ENCODE measurements around the gene EIF2B1. TPM values are rescaled to one million over a fixed set of nuclear protein-coding genes. Genes with fewer than 3 reads are reported as not detected.

The EIF2B1 gene
- total RNA-seq: 10 to 100 TPM; 42.0 to 45.8 TPM
- polyA plus RNA-seq (2013, experiment 1 of 2): 45.3 TPM
- 38.2 TPM for polyA plus RNA-seq (2013, experiment 2 of 2)
- long read RNA-seq, experiment 1, partial matches to known transcripts: 4 of 32 reads
- long read RNA-seq, experiment 1, other reads (novel, unspliced or antisense): 28 of 32 reads
- long read RNA-seq, experiment 2, transcript EIF2B1-201 (9 exons, 2,477 nt): major isoform, 113 of 135 reads
- long read RNA-seq, experiment 2, partial matches to known transcripts: 5 of 135 reads
- long read RNA-seq, experiment 2, other reads (novel, unspliced or antisense): 17 of 135 reads
- long read RNA-seq, experiment 3, transcript EIF2B1-201 (9 exons, 2,477 nt): major isoform, 288 of 329 reads
- long read RNA-seq, experiment 3, partial matches to known transcripts: 5 of 329 reads
- long read RNA-seq, experiment 3, other reads (novel, unspliced or antisense): 32 of 329 reads
- long read RNA-seq, experiment 4, transcript EIF2B1-201 (9 exons, 2,477 nt): major isoform, 65 of 72 reads
- long read RNA-seq, experiment 4, partial matches to known transcripts: 0 of 72 reads
- long read RNA-seq, experiment 4, other reads (novel, unspliced or antisense): 7 of 72 reads

DNA sequence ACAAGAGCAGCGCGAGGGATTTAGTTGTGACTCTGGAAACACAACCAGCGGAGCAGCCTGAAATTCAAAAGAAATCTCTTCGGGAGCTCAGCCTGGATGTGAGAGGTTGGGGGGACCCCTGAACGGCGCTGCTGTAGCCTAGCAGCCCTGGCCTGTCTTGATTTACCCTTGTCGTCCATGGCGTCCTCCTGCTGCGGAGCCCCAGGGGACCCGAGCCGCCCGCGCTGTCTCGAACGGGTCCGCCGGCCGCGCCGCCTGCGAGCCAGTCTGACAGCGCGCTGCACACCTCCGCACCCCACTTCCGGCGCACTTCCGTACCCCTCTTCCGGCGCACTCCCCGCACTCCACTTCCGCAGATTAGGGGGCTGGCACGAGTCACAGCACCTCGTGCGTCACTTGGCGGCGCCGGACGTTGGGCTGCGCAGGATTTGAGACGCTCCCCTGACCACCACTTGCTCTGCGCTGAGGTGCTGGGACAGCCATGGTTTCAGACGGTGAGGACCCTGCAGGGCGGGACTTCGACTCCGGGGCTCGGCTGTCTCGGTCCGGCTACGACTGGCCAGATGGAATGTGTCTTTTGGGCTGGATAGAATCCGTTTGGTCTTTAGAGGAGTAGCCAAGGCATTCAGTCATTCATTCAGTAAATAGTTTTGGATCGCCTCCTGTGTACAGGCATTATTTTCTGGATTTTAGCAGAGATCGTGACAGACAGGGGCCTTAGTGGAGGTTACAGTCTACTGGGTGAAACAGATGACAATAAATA is at the start of gene EIF2B1, which contains the start of gene GTF2H3:
TSS of gene EIF2B1 (minus strand) at position 308 of the 763 bp plus-strand sequence. CDS start at position 179, 129 bp downstream.
TSS of gene GTF2H3 (plus strand) at position 451 of the 763 bp plus-strand sequence. CDS start at position 482, 31 bp downstream.
- H3K27ac Mint-ChIP-seq: peak within 1 kb of the TSS; percentile 99
- H3K9ac ChIP-seq (ENCODE audit: extremely low read depth, low read length, poor library complexity, severe bottlenecking): peak within 1 kb of the TSS; percentile 97
- 0 to 2% methylated on average over 7 to 52 of the region's 52 CpGs for WGBS, 2 experiments (ENCODE audit: insufficient coverage in 1 of 2, insufficient read length in 1 of 2)
- H3K27ac ChIP-seq (ENCODE audit: low read depth, low read length): peak within 1 kb of the TSS; percentile 79
- no peaks in the 10 kb centered on the region for H3K27me3 Mint-ChIP-seq (ENCODE audit: insufficient read depth)
- H3K9me3 Mint-ChIP-seq: no peaks in the 10 kb centered on the region
- peaks cover 28% of the 10 kb centered on the region for H3K36me3 Mint-ChIP-seq (ENCODE audit: low read depth)
- DNase-seq: peak; percentile 100
- H3K4me3 Mint-ChIP-seq: peak within 1 kb of the TSS; percentile 79
- H3K4me3 ChIP-seq (ENCODE audit: low read length): peak within 1 kb of the TSS; percentile 98
- peaks cover 32% of the 10 kb centered on the region for H3K36me3 ChIP-seq (ENCODE audit: control insufficient read depth, insufficient read depth, low read length)
- H3K9me3 ChIP-seq (ENCODE audit: control insufficient read depth, low read length): no peaks in the 10 kb centered on the region
- H3K4me1 Mint-ChIP-seq: peaks cover 8% of the 10 kb centered on the region
- TF ChIP-seq CTCF (conservative IDR thresholded peaks at IDR 0.05): no peak
- H3K27me3 ChIP-seq (ENCODE audit: control insufficient read depth, insufficient read depth, low read length, poor library complexity, severe bottlenecking): no peaks in the 10 kb centered on the region
- peaks cover 3% of the 10 kb centered on the region for H3K4me1 ChIP-seq (ENCODE audit: control insufficient read depth, insufficient read depth, low read length)

DNA sequence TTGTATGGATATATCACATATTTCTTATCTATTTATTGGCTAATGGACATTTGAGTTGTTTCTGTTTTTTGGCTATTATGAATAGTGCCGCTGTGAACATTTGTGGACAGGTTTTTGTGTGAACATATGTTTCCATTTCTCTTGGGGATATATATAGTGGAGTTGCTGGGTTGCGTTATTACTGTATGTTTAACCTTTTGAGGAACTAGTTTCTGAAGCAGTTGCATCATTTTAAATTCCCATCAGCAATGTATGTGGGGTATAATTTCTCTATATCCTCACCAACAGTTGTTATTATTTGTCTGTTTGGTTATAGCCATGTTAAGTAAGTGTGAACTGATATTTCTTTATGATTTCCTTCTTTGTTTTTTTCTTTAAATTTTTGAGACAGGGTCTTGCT is 48.1 kb upstream of the EIF2B1 start:
- Histone ChIP-seq H3K27me3 (ENCODE audit: control insufficient read depth, insufficient read depth, low read length, poor library complexity, severe bottlenecking) (no peaks in the 10 kb centered on the region), H3K4me1 (ENCODE audit: control insufficient read depth, insufficient read depth, low read length) (no peaks in the 10 kb centered on the region), H3K9ac (ENCODE audit: extremely low read depth, low read length, poor library complexity, severe bottlenecking) (no peak overlapping the region), H3K27ac (ENCODE audit: low read depth, low read length) (no peak overlapping the region), H3K4me3 (ENCODE audit: low read length) (no peak overlapping the region), H3K9me3 (ENCODE audit: control insufficient read depth, low read length) (no peaks in the 10 kb centered on the region), H3K36me3 (ENCODE audit: control insufficient read depth, insufficient read depth, low read length) (peaks cover 37% of the 10 kb centered on the region)
- H3K27ac Mint-ChIP-seq: no peak overlapping the region
- H3K36me3 Mint-ChIP-seq (ENCODE audit: low read depth): peaks cover 56% of the 10 kb centered on the region
- H3K27me3 Mint-ChIP-seq (ENCODE audit: insufficient read depth): no peaks in the 10 kb centered on the region
- H3K4me1 Mint-ChIP-seq: no peaks in the 10 kb centered on the region
- no peak overlapping the region for H3K4me3 Mint-ChIP-seq
- 92 to 100% methylated on average over 1 to 2 of the region's 2 CpGs for WGBS, 2 experiments (ENCODE audit: insufficient coverage in 1 of 2, insufficient read length in 1 of 2)
- H3K9me3 Mint-ChIP-seq: no peaks in the 10 kb centered on the region
- no peak for TF ChIP-seq CTCF (conservative IDR thresholded peaks at IDR 0.05)
- DNase-seq: no peak

- H3K4me3 ChIP-seq (ENCODE audit: low read length): no peak overlapping the region
- no peaks in the 10 kb centered on the region for H3K27me3 Mint-ChIP-seq (ENCODE audit: insufficient read depth)
- H3K4me3 Mint-ChIP-seq: no peak overlapping the region
- H3K27me3 ChIP-seq (ENCODE audit: control insufficient read depth, insufficient read depth, low read length, poor library complexity, severe bottlenecking): no peaks in the 10 kb centered on the region
- no peak for DNase-seq
- H3K4me1 ChIP-seq (ENCODE audit: control insufficient read depth, insufficient read depth, low read length): no peaks in the 10 kb centered on the region
- H3K9me3 Mint-ChIP-seq: no peaks in the 10 kb centered on the region
- no peaks in the 10 kb centered on the region for H3K4me1 Mint-ChIP-seq
- WGBS, 2 experiments (ENCODE audit: insufficient coverage in 1 of 2, insufficient read length in 1 of 2): 94 to 98% methylated on average over 10 of the region's 10 CpGs
- H3K9ac ChIP-seq (ENCODE audit: extremely low read depth, low read length, poor library complexity, severe bottlenecking): no peak overlapping the region
- peaks cover 49% of the 10 kb centered on the region for H3K36me3 ChIP-seq (ENCODE audit: control insufficient read depth, insufficient read depth, low read length)
- H3K9me3 ChIP-seq (ENCODE audit: control insufficient read depth, low read length): no peaks in the 10 kb centered on the region
- H3K36me3 Mint-ChIP-seq (ENCODE audit: low read depth): peaks cover 65% of the 10 kb centered on the region
- H3K27ac ChIP-seq (ENCODE audit: low read depth, low read length): no peak overlapping the region
- no peak for TF ChIP-seq CTCF (conservative IDR thresholded peaks at IDR 0.05)
- no peak overlapping the region for H3K27ac Mint-ChIP-seq
Measured at GRCh38 chr12:123678981-123679380, 45.5 kb upstream of the EIF2B1 start.
